HEK293 (cell line): ENCODE measurements around the gene B9D1.

Source experiments
- CTCF ChIA-PET: fragments of 350-600 bp; formaldehyde crosslinking; extraction: SDS; loops from one replicate; lab custom pipeline; 2021; ENCODE audit warnings: antibody characterized with exemption; lab: Yijun Ruan, JAX
- POLR2A ChIA-PET: fragments of 300-600 bp; formaldehyde crosslinking; extraction: SDS; loops from one replicate; lab custom pipeline; 2020; ENCODE audit warnings: antibody characterized with exemption, inconsistent platforms; lab: Yijun Ruan, JAX
- H3K27ac ChIP-seq: fragments of 200-500 bp; sonication (Bioruptor generic); 2 replicates; pipeline ENCODE4 v1.5.1; 2014; ENCODE audit warnings: low read depth, low read length, control low read depth, inconsistent platforms; ENCODE audit errors: extremely low read depth
- H3K36me3 ChIP-seq, 2 experiments: fragments of 200-500 bp in 1 of 2; sonication (Bioruptor generic) in 1 of 2; 1 replicate in 1 of 2; 2 replicates in 1 of 2; pipeline ENCODE4 v1.5.1; 2014 to 2017; ENCODE audit warnings: inconsistent platforms in 2 of 2, low read length in 2 of 2; ENCODE audit not compliant: control insufficient read depth in 2 of 2, insufficient read depth in 1 of 2
- H3K4me1 ChIP-seq: fragments of 200-500 bp; sonication (Bioruptor generic); 2 replicates; pipeline ENCODE4 v1.5.1; 2014; ENCODE audit warnings: mild to moderate bottlenecking, low read length, inconsistent platforms; ENCODE audit not compliant: control insufficient read depth, insufficient read depth
- H3K4me3 ChIP-seq: 2 replicates; pipeline ENCODE4 v1.5.1; 2011; ENCODE audit warnings: low read depth, mild to moderate bottlenecking, control low read depth, low read length, moderate library complexity
- H3K9me3 ChIP-seq: fragments of 200-500 bp; sonication (Bioruptor generic); 2 replicates; pipeline ENCODE4 v1.5.1; 2014; ENCODE audit warnings: low read depth, low read length, inconsistent platforms; ENCODE audit not compliant: control insufficient read depth, insufficient read depth
- EGR2 ChIP-seq: fragments of 450-650 bp; formaldehyde crosslinking; IDR thresholded peaks from 2 replicates; pipeline ENCODE4 v1.5.1; 2016; ENCODE audit warnings: low read depth, missing biosample characterization, missing genetic modification characterization
- SALL2 ChIP-seq: fragments of 450-650 bp; formaldehyde crosslinking; IDR thresholded peaks from 2 replicates; pipeline ENCODE4 v1.5.0; 2017; ENCODE audit warnings: missing biosample characterization, mild to moderate bottlenecking, missing genetic modification characterization, borderline replicate concordance
- WT1 ChIP-seq: fragments of 450-650 bp; formaldehyde crosslinking; IDR thresholded peaks from 2 replicates; pipeline ENCODE4 v1.5.1; 2016; ENCODE audit warnings: missing biosample characterization, missing genetic modification characterization
- YY1 ChIP-seq: fragments of 450-650 bp; formaldehyde crosslinking; IDR thresholded peaks from 2 replicates; pipeline ENCODE4 v1.5.1; 2018; ENCODE audit warnings: missing biosample characterization, missing genetic modification characterization
- YY2 ChIP-seq: fragments of 450-650 bp; formaldehyde crosslinking; IDR thresholded peaks from 2 replicates; pipeline ENCODE4 v1.5.1; 2016; ENCODE audit warnings: missing biosample characterization, missing genetic modification characterization
- ZFP37 ChIP-seq: fragments of 450-650 bp; formaldehyde crosslinking; IDR thresholded peaks from 2 replicates; pipeline ENCODE4 v1.5.1; 2016; ENCODE audit warnings: missing biosample characterization, missing genetic modification characterization
- ZNF121 ChIP-seq: fragments of 450-650 bp; formaldehyde crosslinking; IDR thresholded peaks from 2 replicates; pipeline ENCODE4 v1.5.1; 2016; ENCODE audit warnings: missing biosample characterization, missing genetic modification characterization
- ZNF155 ChIP-seq: fragments of 450-650 bp; formaldehyde crosslinking; IDR thresholded peaks from 2 replicates; pipeline ENCODE4 v1.5.1; 2016; ENCODE audit warnings: missing biosample characterization, missing genetic modification characterization
- ZNF341 ChIP-seq: fragments of 450-650 bp; formaldehyde crosslinking; IDR thresholded peaks from 2 replicates; pipeline ENCODE4; 2016; ENCODE audit warnings: low read depth, missing biosample characterization, missing genetic modification characterization
- ZNF514 ChIP-seq: fragments of 450-650 bp; formaldehyde crosslinking; IDR thresholded peaks from 2 replicates; pipeline ENCODE4 v1.5.1; 2016; ENCODE audit warnings: missing biosample characterization, missing genetic modification characterization
- TF ChIP-seq, protein P1 (sequence below): fragments of 450-650 bp; formaldehyde crosslinking; conservative IDR thresholded peaks from 2 replicates; pipeline ENCODE4 v1.5.1; 2016; ENCODE audit warnings: low read depth, missing biosample characterization, missing genetic modification characterization
- TF ChIP-seq, protein P2 (sequence below): fragments of 450-650 bp; formaldehyde crosslinking; IDR thresholded peaks from 2 replicates; pipeline ENCODE4 v1.5.1; 2016; ENCODE audit warnings: missing biosample characterization, missing genetic modification characterization
- TF ChIP-seq, protein P3 (sequence below): fragments of 450-650 bp; formaldehyde crosslinking; IDR thresholded peaks from 2 replicates; pipeline ENCODE4 v1.5.1; 2017; ENCODE audit warnings: missing biosample characterization, missing genetic modification characterization
- TF ChIP-seq, protein P4 (sequence below): fragments of 450-650 bp; formaldehyde crosslinking; IDR thresholded peaks from 2 replicates; pipeline ENCODE4 v1.5.1; 2016; ENCODE audit warnings: missing biosample characterization, missing genetic modification characterization
- TF ChIP-seq, protein P5 (sequence below): fragments of 450-650 bp; formaldehyde crosslinking; IDR thresholded peaks from 2 replicates; pipeline ENCODE4 v1.5.1; 2016; ENCODE audit warnings: missing biosample characterization, missing genetic modification characterization

Gene B9D1

DNA sequence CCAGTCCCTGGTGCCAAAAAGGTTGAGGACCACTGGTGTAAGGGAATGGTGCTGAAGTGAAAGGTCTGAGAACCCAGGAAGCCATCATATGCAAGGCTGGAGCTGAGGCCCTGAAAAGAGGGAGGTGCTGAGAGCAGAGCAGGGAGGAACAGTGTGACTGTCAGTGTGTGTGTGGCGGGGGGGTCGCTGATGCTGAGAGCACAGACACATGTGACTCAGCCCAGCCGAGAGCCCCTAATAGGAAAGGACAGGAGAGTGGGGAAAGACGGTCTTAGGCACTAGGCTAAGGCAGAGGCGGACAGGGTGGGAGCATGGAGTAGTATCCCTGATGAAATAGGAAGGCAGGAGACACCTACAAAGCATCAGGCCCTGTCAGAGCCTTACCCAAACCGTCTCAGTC, 1.2 kb downstream of the B9D1 start (continued):
- TF ChIP-seq, protein P1, sequence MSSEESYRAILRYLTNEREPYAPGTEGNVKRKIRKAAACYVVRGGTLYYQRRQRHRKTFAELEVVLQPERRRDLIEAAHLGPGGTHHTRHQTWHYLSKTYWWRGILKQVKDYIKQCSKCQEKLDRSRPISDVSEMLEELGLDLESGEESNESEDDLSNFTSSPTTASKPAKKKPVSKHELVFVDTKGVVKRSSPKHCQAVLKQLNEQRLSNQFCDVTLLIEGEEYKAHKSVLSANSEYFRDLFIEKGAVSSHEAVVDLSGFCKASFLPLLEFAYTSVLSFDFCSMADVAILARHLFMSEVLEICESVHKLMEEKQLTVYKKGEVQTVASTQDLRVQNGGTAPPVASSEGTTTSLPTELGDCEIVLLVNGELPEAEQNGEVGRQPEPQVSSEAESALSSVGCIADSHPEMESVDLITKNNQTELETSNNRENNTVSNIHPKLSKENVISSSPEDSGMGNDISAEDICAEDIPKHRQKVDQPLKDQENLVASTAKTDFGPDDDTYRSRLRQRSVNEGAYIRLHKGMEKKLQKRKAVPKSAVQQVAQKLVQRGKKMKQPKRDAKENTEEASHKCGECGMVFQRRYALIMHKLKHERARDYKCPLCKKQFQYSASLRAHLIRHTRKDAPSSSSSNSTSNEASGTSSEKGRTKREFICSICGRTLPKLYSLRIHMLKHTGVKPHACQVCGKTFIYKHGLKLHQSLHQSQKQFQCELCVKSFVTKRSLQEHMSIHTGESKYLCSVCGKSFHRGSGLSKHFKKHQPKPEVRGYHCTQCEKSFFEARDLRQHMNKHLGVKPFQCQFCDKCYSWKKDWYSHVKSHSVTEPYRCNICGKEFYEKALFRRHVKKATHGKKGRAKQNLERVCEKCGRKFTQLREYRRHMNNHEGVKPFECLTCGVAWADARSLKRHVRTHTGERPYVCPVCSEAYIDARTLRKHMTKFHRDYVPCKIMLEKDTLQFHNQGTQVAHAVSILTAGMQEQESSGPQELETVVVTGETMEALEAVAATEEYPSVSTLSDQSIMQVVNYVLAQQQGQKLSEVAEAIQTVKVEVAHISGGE (tag by site-specific recombination), result peak; percentile 75
- TF ChIP-seq ZNF514 (tag by site-specific recombination) (no peak), ZNF341 (tag by site-specific recombination) (peak; percentile 44), EGR2 (0 out of 2 replicates have a peak, but pooled peaks have one; percentile 7), WT1 (tag by site-specific recombination) (peak; percentile 20; the same call in 1 of the 2 replicates)

DNA sequence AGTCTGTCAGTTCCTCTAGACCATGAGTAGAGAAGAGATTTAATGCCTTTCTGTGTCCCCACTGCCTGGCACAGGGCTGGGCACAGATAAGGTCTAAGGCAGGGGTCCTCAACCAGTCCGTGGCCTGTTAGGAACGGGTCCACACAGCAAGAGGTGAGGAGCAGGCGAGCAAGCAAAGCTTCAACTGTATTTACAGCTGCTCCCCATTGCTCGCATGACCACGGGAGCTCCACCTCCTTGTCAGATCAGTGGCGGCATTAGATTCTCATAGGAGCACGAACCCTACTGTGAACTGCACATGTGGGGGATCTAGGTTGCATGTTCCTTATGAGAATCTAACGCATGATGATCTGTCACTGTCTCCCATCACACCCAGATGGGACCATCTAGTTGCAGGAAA, 1.8 kb downstream of the B9D1 start:
- Histone ChIP-seq H3K27ac (no peak overlapping the region), H3K4me3 (no peak overlapping the region), H3K36me3 (peaks cover 0 to 37% of the 10 kb centered on the region in 2 experiments; a peak in 1 of 3 replicates), H3K9me3 (no peaks in the 10 kb centered on the region), H3K4me1 (peaks cover 5% of the 10 kb centered on the region)
- ChIA-PET CTCF (interaction anchor here (1.0 to 3.6 kb wide), 2 partner anchors 153 to 403 kb away, joined by 5 to 102 read pairs; no protein-coding TSS in a partner anchor), POLR2A (no interaction called here)
- TF ChIP-seq, protein P2, sequence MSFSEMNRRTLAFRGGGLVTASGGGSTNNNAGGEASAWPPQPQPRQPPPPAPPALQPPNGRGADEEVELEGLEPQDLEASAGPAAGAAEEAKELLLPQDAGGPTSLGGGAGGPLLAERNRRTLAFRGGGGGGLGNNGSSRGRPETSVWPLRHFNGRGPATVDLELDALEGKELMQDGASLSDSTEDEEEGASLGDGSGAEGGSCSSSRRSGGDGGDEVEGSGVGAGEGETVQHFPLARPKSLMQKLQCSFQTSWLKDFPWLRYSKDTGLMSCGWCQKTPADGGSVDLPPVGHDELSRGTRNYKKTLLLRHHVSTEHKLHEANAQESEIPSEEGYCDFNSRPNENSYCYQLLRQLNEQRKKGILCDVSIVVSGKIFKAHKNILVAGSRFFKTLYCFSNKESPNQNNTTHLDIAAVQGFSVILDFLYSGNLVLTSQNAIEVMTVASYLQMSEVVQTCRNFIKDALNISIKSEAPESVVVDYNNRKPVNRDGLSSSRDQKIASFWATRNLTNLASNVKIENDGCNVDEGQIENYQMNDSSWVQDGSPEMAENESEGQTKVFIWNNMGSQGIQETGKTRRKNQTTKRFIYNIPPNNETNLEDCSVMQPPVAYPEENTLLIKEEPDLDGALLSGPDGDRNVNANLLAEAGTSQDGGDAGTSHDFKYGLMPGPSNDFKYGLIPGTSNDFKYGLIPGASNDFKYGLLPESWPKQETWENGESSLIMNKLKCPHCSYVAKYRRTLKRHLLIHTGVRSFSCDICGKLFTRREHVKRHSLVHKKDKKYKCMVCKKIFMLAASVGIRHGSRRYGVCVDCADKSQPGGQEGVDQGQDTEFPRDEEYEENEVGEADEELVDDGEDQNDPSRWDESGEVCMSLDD (tag by site-specific recombination), result no peak
- TF ChIP-seq, protein P3, sequence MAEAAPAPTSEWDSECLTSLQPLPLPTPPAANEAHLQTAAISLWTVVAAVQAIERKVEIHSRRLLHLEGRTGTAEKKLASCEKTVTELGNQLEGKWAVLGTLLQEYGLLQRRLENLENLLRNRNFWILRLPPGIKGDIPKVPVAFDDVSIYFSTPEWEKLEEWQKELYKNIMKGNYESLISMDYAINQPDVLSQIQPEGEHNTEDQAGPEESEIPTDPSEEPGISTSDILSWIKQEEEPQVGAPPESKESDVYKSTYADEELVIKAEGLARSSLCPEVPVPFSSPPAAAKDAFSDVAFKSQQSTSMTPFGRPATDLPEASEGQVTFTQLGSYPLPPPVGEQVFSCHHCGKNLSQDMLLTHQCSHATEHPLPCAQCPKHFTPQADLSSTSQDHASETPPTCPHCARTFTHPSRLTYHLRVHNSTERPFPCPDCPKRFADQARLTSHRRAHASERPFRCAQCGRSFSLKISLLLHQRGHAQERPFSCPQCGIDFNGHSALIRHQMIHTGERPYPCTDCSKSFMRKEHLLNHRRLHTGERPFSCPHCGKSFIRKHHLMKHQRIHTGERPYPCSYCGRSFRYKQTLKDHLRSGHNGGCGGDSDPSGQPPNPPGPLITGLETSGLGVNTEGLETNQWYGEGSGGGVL (tag by site-specific recombination), result no peak
- TF ChIP-seq, protein P4, sequence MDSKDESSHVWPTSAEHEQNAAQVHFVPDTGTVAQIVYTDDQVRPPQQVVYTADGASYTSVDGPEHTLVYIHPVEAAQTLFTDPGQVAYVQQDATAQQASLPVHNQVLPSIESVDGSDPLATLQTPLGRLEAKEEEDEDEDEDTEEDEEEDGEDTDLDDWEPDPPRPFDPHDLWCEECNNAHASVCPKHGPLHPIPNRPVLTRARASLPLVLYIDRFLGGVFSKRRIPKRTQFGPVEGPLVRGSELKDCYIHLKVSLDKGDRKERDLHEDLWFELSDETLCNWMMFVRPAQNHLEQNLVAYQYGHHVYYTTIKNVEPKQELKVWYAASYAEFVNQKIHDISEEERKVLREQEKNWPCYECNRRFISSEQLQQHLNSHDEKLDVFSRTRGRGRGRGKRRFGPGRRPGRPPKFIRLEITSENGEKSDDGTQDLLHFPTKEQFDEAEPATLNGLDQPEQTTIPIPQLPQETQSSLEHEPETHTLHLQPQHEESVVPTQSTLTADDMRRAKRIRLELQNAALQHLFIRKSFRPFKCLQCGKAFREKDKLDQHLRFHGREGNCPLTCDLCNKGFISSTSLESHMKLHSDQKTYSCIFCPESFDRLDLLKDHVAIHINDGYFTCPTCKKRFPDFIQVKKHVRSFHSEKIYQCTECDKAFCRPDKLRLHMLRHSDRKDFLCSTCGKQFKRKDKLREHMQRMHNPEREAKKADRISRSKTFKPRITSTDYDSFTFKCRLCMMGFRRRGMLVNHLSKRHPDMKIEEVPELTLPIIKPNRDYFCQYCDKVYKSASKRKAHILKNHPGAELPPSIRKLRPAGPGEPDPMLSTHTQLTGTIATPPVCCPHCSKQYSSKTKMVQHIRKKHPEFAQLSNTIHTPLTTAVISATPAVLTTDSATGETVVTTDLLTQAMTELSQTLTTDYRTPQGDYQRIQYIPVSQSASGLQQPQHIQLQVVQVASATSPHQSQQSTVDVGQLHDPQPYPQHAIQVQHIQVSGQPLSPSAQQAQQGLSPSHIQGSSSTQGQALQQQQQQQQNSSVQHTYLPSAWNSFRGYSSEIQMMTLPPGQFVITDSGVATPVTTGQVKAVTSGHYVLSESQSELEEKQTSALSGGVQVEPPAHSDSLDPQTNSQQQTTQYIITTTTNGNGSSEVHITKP (tag by site-specific recombination), result no peak
- no peak for TF ChIP-seq ZNF121 (tag by site-specific recombination)
- TF ChIP-seq YY1 (tag by site-specific recombination), result no peak
- no peak for TF ChIP-seq ZNF155 (tag by site-specific recombination)
- no peak for TF ChIP-seq SALL2 (tag by site-specific recombination)
- TF ChIP-seq ZFP37 (tag by site-specific recombination), result no peak
- no peak for TF ChIP-seq YY2 (tag by site-specific recombination)
- TF ChIP-seq, protein P5, sequence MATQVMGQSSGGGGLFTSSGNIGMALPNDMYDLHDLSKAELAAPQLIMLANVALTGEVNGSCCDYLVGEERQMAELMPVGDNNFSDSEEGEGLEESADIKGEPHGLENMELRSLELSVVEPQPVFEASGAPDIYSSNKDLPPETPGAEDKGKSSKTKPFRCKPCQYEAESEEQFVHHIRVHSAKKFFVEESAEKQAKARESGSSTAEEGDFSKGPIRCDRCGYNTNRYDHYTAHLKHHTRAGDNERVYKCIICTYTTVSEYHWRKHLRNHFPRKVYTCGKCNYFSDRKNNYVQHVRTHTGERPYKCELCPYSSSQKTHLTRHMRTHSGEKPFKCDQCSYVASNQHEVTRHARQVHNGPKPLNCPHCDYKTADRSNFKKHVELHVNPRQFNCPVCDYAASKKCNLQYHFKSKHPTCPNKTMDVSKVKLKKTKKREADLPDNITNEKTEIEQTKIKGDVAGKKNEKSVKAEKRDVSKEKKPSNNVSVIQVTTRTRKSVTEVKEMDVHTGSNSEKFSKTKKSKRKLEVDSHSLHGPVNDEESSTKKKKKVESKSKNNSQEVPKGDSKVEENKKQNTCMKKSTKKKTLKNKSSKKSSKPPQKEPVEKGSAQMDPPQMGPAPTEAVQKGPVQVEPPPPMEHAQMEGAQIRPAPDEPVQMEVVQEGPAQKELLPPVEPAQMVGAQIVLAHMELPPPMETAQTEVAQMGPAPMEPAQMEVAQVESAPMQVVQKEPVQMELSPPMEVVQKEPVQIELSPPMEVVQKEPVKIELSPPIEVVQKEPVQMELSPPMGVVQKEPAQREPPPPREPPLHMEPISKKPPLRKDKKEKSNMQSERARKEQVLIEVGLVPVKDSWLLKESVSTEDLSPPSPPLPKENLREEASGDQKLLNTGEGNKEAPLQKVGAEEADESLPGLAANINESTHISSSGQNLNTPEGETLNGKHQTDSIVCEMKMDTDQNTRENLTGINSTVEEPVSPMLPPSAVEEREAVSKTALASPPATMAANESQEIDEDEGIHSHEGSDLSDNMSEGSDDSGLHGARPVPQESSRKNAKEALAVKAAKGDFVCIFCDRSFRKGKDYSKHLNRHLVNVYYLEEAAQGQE, result no peak
